ENCODE data around the gene ANXA3.
A peak's percentile ranks its signal among the peaks of the same experiment; 100 is the strongest.
"Not testable (repeated sequence)": the region's sequence is repeated elsewhere in the genome, so short reads cannot be mapped to it uniquely, and the experiment has no call there.

ANXA3 gene

DNA sequence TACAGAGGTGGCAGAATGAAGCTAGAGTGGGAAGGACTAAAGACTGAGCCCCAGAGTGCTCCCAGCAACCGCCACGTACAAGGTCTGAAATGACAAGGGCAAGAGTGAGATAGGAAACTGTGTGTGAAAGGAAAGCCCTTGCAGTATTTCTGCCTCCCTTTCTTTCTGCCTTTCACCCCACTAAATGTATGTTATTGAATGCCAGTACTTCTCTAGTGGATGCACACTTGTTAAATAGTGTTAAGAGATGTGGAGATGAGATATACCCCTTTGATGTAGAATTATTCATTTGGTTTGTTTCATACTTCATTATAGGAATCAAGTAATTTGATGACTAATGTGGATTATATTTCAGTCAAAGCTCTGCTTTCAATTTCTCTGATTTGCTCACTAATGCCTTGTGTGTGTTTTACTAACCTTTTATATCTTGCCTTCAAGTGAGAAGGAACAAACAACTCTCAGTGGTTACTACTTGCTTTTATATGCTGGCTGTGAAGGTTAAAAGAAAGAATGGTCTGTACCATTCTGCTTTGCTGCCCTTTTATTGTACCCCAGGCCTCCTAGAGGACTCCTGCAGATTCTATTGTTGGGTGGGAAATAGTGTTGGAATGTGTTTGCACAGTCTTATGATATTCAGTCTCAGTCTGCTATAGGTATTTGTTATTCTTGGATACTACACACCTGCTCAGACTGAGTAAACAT, 8.0 kb upstream of the ANXA3 start:
- DNase-seq (ENCODE audit: low spot score) = no peak

DNA sequence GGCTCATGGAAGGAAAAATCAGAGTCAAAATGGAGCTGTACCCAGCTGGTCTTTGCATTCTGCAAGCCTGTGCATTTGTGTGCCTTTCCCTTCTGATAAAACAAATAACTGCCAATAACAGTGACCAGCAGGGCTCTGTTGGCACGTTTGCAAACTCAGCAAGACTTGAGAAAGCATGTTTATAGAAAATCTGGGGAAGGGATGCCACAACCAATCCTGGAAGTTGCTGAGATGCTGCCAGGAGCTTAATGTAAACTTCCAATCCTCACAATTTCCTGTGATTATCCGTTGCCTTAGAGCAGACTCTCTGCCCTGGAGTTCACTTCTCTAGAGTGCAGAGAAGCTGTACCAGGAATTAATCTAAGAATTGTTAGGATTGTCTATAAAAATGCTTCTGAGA, 6.9 kb upstream of the ANXA3 start:
- DNase-seq (ENCODE audit: low spot score) = no peak

DNA sequence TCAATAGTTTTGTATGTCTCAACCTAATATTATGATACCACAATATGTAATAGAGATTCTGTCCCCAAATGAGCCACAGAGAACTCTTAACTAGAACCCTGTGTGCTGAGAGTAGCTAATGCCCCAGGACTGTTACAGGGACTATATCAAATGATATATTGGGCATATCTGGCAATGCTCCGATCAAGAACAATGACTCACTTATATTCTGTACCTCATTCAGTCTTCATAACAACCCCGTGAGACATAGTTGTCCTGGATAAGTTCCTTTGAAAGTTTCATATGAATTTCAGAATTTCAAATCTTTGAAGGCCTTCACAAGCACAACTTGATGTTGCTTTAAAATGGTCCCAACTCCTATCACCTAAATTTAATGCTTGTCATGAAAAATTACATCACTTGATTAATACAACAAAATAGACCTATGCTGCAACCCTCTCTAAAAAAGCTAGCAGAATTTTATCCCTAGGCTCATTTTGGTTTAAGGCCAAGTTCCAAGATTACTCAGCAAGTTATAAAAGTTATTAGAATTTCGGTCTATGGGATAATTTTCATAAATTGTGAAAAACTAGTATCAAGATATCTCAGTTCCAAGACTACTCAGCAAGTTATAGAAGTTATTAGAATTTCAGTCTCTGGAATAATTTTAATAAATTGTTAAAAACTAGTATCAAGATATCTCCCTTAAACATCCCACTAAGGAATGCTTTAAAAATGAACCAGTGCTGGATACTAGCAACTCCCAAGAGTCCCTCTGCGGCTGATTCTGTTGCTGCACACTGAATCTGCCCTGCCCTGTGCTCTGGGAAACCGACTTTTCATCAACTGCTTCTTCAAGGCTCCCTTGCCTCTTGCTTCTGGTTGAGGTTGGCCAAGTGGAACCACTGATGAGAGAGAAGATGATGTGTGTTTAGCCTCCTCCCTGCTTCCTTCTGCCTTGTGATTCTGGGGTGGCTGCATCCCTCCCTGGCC, 6.0 kb upstream of the ANXA3 start:
- no peak for DNase-seq (ENCODE audit: low spot score)

DNA sequence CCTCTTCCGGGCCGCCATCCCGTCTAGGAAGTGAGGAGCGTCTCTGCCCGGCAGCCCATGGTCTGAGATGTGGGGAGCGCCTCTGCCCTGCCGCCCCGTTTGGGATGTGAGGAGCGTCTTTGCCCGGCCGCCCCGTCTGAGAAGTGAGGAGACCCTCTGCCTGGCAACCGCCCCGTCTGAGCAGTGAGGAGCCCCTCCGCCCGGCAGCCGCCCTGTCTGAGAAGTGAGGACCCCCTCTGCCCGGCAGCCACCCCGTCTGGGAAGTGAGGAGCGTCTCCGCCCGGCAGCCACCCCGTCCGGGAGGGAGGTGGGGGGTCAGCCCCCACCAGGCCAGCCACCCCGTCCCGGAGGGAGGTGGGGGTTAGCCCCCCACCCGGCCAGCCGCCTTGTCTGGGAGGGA, 3.7 kb upstream of the ANXA3 start:
- not testable (repeated sequence) for DNase-seq (ENCODE audit: low spot score)

DNA sequence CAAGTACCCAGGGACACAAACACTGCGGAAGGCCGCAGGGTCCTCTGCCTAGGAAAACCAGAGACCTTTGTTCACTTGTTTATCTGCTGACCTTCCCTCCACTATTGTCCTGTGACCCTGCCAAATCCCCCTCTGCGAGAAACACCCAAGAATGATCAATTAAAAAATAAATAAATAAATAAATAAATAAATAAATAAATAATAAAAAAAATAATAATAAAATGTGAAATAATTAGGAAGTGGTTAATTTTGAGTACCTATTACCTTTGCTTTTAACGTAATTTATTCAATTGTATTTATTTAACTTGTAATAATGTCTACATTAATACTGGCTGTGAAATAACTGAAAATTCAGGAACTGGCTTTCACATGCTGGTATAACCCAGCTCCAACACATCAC, 2.7 kb upstream of the ANXA3 start:
- not testable (repeated sequence) for DNase-seq (ENCODE audit: low spot score)

DNA sequence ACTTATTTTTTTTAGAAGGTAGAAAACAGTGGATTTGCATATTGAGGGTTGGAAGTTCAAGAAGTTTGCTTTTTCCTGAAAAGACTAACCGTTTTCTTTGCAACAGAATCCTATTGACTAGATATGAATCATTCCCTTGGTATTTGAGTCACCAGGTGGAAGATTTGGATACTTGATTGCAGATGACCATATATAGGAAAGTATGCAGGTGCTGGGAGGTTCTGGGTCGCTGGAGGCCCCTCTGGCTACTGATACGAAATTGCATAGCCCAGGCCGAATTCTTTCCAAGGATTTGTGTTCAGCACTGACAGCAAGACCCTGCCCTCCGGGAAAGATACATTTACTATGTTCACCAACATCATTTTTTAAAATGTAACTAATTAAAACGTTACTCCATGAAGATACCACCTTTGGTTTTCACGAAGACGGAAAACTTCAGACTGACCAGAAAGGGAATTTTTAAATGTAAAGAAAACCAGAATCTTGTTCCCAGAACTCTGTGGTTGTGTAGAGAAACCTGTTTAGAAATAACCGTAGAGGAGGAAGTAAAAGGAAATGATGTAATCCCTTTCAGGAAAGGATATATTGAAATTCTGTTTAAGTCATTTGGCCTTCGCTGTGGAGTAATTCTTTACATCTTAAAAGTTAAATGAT, 946 bp downstream of the ANXA3 start:
- DNase-seq (ENCODE audit: low spot score) = peak; percentile 78

DNA sequence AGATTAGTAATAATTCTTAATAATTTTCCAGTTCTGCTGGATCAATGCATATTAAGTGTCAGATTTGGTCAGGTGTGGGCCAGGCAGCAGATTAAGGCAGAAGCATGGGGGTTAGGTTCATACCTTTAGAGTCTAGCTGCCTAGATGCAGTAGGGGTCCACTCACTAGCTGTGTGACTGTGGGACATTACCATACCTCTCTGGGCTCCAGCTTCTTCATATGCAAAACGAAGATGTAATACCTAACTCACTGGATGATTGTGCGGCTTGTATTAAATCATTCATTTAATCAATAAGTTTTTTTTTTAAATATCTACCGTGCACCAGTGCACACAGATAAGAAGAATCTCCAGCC, 1.4 kb downstream of the ANXA3 start:
- DNase-seq (ENCODE audit: low spot score) = no peak

DNA sequence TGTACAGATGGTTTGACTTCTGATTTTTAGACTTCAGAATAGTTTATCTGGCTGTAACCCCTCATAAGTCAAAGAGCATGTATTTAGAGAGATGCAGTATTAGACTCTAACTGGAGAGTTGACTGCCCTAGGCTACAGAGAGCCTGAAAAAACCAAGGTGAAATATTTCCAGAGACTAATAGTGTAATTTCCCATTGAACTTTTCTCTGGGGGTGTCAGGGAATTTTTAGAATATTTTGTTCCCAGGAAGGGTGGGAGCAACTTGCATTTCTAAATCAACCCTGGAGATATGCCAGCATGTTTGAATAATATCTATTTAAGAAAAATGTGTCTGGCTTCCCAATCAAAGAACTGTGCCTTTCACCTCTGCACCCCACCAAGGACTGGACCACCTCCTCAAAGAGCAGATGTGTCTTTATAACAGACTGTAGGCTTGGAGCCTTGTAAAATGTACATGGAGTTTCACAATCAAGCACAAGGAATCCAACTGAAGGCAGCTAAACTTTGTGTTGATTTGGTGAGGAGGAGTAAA, 2.0 kb downstream of the ANXA3 start:
- DNase-seq (ENCODE audit: low spot score) = no peak

DNA sequence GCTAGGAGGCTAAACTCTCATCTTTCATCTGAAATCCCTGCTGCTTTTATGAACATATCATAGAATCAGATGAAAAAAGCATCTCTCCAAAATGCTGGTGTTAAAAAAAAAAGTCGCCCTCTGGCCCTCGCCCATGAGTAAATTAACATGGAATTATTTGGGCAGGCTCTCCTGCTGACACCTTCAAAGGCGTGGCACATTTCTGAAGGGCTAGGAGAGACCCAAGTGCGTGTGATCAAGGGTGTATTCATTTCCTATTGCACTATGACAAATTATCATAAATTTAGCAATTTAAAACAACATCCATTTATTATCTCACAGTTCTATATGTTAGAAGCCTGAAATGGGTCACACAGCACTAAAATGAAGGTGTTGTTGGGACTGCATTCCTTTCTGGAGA, 5.1 kb downstream of the ANXA3 start:
- DNase-seq (ENCODE audit: low spot score) = no peak

DNA sequence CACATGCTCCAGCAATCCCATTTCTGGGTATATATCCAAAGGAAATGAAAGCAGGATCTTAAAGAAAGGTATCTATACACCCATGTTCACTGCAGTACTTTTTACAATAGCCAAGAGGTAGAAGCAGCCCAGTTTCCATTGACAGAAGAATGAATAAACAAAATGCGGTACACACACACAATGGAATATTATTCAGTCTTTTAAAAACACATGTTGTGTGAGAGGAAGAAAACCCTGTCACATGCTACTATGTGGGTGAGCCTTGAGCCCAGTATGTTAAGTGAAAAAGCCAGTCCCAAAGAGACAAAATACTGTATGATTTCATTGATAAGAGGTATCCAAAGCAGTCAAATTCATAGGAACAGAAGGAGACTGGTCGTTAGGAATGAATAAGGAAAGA, 6.3 kb downstream of the ANXA3 start:
- no peak for DNase-seq (ENCODE audit: low spot score)

DNA sequence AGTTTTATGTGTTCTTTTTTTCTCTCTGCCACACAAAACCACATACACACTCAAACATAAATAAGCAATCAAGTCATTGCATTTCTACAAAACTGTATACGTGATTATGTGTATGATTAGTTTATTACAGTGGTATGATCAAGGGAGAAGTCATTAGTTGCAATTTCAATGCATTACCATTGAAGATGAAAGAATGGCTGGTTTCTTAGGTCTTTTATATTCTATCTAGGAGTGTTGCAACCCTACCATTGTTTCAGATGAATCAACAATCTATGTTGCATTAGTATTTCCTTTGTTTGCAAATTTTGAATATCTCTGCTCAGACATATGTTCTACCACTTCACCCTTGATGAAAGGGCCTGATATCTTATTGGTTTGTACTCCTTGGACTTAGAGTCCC, 6.8 kb downstream of the ANXA3 start:
- DNase-seq (ENCODE audit: low spot score) = no peak

DNA sequence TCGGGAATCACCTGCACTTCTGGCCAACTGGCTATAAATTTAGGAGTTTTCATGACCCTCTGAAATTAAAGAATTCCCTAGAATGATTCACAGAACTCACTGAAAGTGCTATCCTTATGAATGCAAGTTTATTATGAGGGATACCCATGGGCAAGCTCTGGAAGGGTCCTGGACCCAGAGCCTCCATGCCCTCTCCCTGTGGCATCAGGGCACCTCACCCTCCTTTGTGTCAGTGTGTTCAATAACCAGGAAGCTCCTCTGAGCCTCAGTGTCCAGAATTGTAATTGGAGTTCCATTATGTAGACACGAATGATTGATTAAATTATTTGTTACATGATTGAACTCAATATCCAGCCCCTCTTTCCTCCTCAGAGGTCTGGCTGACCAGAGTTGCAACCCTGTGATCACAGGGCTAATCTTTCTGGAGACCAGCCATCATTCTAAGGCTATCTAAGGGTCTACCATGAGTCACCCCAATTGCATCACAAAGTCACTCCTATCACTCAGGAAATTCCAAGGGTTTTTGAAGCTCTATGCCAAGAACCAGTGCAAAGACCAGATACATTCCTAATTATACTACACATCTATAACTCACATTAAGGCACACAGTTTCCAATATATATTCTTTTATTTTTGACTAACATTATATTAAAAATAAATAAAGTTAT, 8.9 kb downstream of the ANXA3 start:
- no peak for DNase-seq (ENCODE audit: low spot score)

DNA sequence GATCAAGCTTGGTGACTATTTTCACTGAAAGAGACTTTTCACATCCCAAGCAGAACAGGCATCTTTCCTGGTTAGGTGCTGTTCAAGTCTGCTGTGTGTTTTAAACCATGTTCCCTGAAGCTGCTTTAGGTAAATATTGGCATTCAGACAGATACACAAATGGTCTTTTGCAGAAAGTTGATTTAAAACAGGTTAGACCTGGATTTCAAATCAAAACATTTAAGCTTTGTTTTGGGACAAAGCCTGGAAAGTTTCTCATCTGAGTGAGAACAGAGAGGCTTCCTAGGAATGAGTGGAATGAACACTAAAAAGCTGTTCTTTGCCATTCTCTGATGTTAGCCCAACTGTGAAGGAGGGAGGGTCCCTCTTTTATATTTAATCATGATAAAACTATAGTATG, 10.1 kb downstream of the ANXA3 start:
- no peak for DNase-seq (ENCODE audit: low spot score)

DNA sequence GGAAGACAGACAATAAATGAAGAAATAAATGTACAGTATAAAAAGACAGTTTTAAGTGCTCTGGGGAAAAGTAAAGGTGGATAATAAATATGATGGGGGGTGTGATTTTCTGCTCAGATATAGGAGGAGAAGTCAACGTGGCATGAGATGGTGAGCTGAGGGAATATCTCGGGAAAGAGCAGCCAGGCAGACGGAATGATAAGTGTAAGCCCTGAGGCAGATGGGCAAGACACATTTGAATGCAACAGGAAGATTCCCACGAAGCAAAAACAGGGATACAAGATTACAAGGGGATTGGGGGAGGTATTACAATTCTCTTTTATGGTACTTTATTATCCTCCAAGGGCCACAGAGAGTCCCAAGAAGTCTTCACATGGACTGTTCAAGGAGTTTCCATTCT, 11.1 kb downstream of the ANXA3 start:
- DNase-seq (ENCODE audit: low spot score) = no peak

DNA sequence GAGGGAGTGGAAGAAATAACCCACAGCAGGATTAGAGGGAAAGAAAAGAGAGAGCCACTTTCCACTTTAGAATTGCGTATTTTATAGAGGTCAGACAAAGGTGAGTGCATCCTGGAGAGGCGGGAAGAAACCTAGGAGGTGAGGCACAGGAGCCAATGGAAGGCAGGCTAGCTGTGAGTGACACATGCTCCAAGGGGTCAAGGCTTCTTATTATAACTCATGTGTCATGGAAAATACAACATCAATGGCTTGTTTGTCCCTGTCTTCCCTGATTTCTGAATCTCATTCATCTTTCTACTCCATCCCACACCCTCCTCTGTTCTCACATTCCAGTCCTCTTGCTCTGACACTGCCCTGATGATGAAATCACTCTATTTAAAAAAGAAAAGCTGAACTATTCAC, 14.4 kb downstream of the ANXA3 start:
- DNase-seq (ENCODE audit: low spot score) = peak; percentile 50

DNA sequence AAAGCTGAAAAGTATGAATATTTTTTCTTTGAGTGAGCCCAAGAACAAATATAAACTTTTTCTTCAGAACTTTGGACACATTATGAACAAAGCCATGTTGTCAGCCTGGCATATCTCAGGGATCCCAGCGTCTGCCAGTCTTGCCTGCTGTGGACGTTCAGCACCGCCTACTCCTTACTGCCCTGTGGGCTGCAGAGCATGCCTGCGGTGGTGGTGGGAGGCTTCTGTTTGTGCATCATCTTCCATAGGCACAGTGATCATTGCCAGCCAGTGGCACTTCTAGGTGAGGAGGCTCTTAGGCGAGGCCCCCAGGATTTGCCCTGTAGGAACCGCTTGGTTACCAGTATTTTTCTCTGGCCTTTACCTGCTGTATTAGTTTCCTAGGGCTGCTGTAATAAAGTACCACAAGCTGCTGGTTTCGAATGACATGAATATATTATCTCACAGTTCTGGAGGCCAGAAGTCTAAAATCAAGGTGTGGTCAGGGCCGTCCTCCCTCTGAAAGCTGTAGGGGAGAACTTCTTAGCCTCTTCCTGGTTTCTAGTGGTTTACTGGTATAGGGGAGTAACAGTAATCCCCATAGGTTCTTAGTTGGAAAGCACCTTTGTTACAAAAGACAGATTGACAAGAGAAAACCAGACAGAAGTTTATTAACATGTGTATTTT, 15.4 kb downstream of the ANXA3 start:
- DNase-seq (ENCODE audit: low spot score) = no peak

DNA sequence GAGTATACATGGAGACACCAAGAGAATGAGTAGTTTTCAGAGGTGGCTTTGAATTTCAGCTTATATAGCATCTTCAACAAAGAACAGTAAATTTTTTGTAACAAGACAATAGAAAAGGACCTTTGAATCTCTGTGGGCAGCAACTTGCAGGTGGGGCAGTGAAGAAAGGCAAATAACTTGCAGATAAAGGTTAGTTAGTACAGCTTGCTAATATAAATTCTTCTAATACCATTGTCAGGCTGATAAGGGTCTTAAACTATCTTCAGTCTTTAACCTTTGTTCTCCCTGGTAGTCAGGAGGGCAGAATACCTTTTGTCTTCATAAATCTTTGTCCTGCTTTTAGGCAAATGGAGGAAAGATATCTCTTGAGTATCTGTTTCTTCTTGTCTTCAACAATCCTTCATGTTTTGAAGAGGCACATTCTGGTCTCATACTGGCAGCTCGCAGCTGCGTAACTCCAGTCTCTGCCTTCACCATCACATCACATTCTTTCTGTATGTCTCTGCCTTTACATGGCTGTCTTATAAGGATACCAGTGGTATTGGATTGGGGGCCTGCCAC, 16.0 kb downstream of the ANXA3 start:
- DNase-seq (ENCODE audit: low spot score) = no peak

DNA sequence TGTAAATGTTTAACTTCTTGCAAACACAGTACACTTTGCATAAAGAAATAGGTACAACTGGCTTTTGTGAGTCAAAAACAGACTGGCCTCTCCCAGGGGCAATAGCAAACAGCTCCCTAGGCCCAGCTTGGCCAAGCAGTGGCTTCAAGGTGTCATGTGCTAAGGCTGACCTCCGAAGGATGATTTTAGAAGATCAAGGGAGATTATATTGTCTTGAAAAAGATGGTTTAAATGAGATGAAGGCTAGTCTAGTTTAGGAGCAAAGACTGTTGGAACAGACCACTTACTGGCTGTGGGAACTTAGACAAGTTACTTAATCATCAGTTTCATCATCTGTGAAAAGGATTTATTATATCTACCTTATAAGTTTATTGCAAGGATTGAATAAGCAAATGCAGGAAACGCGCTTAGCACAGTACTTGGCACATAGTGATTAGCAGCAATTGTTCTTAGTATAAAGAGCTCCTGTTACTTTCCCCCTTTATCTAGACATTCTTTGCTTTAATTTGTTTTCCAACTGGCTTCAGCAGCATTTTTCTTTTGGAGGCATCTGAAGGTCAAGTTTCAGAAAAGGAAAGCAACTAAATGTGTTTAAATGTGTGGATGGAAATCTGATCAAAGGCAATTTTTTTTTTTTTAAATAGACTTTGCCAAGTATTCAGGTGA, 17.2 kb downstream of the ANXA3 start:
- DNase-seq (ENCODE audit: low spot score) = no peak

DNA sequence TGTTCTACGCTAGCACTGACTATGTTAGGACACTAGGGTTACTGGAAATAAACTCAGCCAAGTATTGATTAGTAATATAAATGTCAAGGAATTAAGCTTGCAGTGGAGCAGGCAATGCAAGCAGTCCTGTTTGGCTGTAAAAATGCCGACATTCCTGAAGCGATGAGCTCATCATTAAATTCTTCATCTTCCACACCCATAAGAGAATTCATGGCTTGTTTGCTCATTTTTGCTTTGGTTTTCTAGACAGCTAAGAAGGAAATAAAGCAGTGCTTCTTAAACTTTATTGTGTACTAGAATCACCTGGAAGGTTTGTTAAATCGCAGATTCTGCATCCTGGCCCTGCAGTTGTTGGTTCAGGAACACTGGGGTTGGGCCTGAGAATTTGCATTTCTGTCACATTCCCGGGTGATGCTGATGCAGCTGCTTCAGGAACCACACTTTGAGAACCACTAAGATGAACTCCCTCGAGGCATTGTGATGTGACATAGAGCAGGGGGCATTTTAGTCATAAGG, 17.8 kb downstream of the ANXA3 start:
- no peak for DNase-seq (ENCODE audit: low spot score)

DNA sequence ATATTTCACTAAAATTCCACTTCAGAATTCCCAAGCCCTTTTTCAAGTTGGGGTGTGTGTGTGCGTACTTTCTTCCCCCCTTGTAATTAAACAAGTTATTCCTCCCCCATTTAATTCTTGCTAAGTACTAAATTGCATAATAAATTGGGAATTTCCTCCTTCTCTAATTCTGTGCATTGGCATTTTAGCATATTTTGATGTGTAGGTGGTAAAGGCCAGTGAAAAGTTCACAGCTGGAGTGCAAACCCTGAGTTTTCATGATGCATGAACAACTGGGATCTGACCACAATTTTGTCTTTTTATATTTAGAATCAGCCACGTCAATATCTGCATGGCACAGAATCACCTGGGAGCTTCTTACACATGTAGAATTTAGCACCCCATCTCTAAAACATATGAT, 18.5 kb downstream of the ANXA3 start:
- DNase-seq (ENCODE audit: low spot score) = no peak

DNA sequence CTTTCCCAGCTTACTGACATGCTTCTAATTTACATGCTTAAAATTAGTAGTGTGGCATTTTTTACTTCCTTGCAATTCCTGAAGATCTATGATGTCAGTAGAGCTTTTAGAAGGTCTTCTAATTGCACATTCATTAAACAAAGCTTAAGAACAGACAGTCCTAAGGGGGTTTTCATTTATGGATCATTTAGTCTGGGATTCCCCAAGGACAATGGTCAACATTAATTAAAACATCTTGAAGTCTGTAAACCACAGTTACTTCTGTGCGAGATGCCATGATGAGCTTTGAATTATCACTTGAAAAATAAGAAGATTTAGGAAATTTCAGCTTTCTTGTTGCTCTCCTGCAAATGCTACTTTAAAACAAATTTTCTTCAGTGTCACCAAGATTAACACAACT, 20.2 kb downstream of the ANXA3 start:
- no peak for DNase-seq (ENCODE audit: low spot score)
